SK-N-SH (cell line): ENCODE results near the gene SLC45A1. TPM values are rescaled to one million over a fixed set of nuclear protein-coding genes. Genes with fewer than 3 reads are reported as not detected.

Experiments used
- CTCF ChIA-PET: fragments of 300-600, 350-600 bp; formaldehyde crosslinking; extraction: SDS; loops from one replicate; lab custom pipeline; 2021; lab: Yijun Ruan, JAX
- POLR2A ChIA-PET: fragments of 350-600 bp; sonication (Branson Sonifier 250); formaldehyde crosslinking; extraction: SDS; loops from one replicate; lab custom pipeline; 2020; ENCODE audit warnings: antibody characterized with exemption, inconsistent platforms; lab: Yijun Ruan, JAX
- DNase-seq: peaks from one replicate; pipeline ENCODE4 v3.0.0; 2012
- H2AFZ ChIP-seq: fragments of 200-600 bp; sonication (generic); 2 replicates; pipeline ENCODE4 v1.8.1; 2016; ENCODE audit warnings: antibody characterized with exemption, mild to moderate bottlenecking, low read depth
- H3F3A ChIP-seq: fragments of 200-600 bp; sonication (generic); replicated peaks from 2 replicates; pipeline ENCODE3; 2016; ENCODE audit warnings: antibody characterized with exemption, mild to moderate bottlenecking; ENCODE audit not compliant: insufficient read depth
- H3K27ac ChIP-seq, 2 experiments: fragments of 200-500 bp in 1 of 2; fragments of 200-600 bp in 1 of 2; sonication (Bioruptor generic) in 1 of 2; sonication (generic), shearing (Covaris generic) in 1 of 2; 2 replicates each; pipeline versions ENCODE4 v1.5.1 to v1.6.1; 2014 to 2016; ENCODE audit warnings: low read depth in 2 of 2, inconsistent platforms in 1 of 2, low read length in 1 of 2, mild to moderate bottlenecking in 1 of 2, mixed read lengths in 1 of 2
- H3K27me3 ChIP-seq: fragments of 200-600 bp; sonication (generic), shearing (Covaris generic); 2 replicates; pipeline ENCODE4 v1.6.1; 2016; ENCODE audit warnings: mixed run types; ENCODE audit not compliant: insufficient read depth
- H3K36me3 ChIP-seq, 2 experiments: fragments of 200-500 bp in 1 of 2; fragments of 200-600 bp in 1 of 2; sonication (Bioruptor generic) in 1 of 2; sonication (generic) in 1 of 2; replicated peaks in 1 of 2; 2 replicates each; pipeline versions ENCODE3 to v1.5.1; 2014 to 2016; ENCODE audit warnings: low read length in 1 of 2, mild to moderate bottlenecking in 1 of 2; ENCODE audit not compliant: insufficient read depth in 2 of 2, control insufficient read depth in 1 of 2
- H3K4me1 ChIP-seq, 2 experiments: fragments of 200-500 bp in 1 of 2; fragments of 200-600 bp in 1 of 2; sonication (Bioruptor generic) in 1 of 2; sonication (generic), shearing (Covaris generic) in 1 of 2; 2 replicates each; pipeline versions ENCODE4 v1.5.1 to v1.6.1; 2014 to 2016; ENCODE audit warnings: low read depth in 1 of 2, low read length in 1 of 2, mixed run types in 1 of 2; ENCODE audit not compliant: insufficient read depth in 2 of 2, control insufficient read depth in 1 of 2
- H3K4me2 ChIP-seq: fragments of 200-600 bp; sonication (generic), shearing (Covaris generic); 2 replicates; pipeline ENCODE4 v1.6.1; 2017; ENCODE audit warnings: mixed run types
- H3K4me3 ChIP-seq, 2 experiments: fragments of 200-500 bp in 1 of 2; fragments of 200-600 bp in 1 of 2; sonication (Bioruptor generic) in 1 of 2; sonication (generic), shearing (Covaris generic) in 1 of 2; 2 replicates each; pipeline versions ENCODE4 v1.5.1 to v1.8.1; 2014 to 2016; ENCODE audit warnings: low read depth in 2 of 2, inconsistent platforms in 1 of 2, low read length in 1 of 2, mild to moderate bottlenecking in 1 of 2, mixed read lengths in 1 of 2, moderate library complexity in 1 of 2
- H3K79me2 ChIP-seq: fragments of 200-600 bp; sonication (generic); 2 replicates; pipeline ENCODE4 v1.8.1; 2017; ENCODE audit warnings: mild to moderate bottlenecking; ENCODE audit not compliant: insufficient read depth
- H3K9ac ChIP-seq: fragments of 200-600 bp; sonication (generic); 2 replicates; pipeline ENCODE4 v1.6.1; 2017; ENCODE audit warnings: mixed run types
- H3K9me2 ChIP-seq: fragments of 200-600 bp; sonication (generic); 2 replicates; pipeline ENCODE4 v1.6.1; 2017; ENCODE audit warnings: mixed run types
- H3K9me3 ChIP-seq: fragments of 200-600 bp; sonication (generic); 2 replicates; pipeline ENCODE4 v1.6.1; 2017; ENCODE audit warnings: mixed run types, mild to moderate bottlenecking, moderate library complexity
- H4K20me1 ChIP-seq: fragments of 200-600 bp; sonication (generic); 2 replicates; pipeline ENCODE4 v1.6.1; 2017; ENCODE audit warnings: mild to moderate bottlenecking, mixed run types; ENCODE audit not compliant: insufficient read depth
- CTCF ChIP-seq: fragments of 200-600 bp; sonication (generic); IDR thresholded peaks from 2 replicates; pipeline ENCODE4 v1.6.1; 2017; ENCODE audit warnings: antibody characterized with exemption, mild to moderate bottlenecking, moderate library complexity
- EP300 ChIP-seq, 2 experiments: IDR thresholded peaks; 2 replicates each; pipeline versions ENCODE4 v1.4.0 to v1.6.1; 2012; ENCODE audit warnings: borderline replicate concordance in 1 of 2, low read depth in 1 of 2, low read length in 1 of 2
- GABPA ChIP-seq: IDR thresholded peaks from 2 replicates; pipeline ENCODE4 v1.4.0; 2012; ENCODE audit warnings: low read depth, mild to moderate bottlenecking
- GATA2 ChIP-seq: sonication (generic); formaldehyde crosslinking; IDR thresholded peaks from 2 replicates; pipeline ENCODE4 v1.5.0; 2020; ENCODE audit warnings: mild to moderate bottlenecking, missing genetic modification reagents
- JUND ChIP-seq: IDR thresholded peaks from 2 replicates; pipeline ENCODE4 v1.4.0; 2012
- MAX ChIP-seq: IDR thresholded peaks from 2 replicates; pipeline ENCODE4 v1.4.0; 2012; ENCODE audit warnings: low read depth
- MEF2A ChIP-seq: IDR thresholded peaks from 2 replicates; pipeline ENCODE4 v1.4.0; 2012; ENCODE audit warnings: low read depth, borderline replicate concordance
- NFIC ChIP-seq: IDR thresholded peaks from 2 replicates; pipeline ENCODE4 v1.4.0; 2012; ENCODE audit warnings: borderline replicate concordance
- RFX5 ChIP-seq: IDR thresholded peaks from 2 replicates; pipeline ENCODE4 v1.6.1; 2012; ENCODE audit warnings: mild to moderate bottlenecking, improper control_type of control experiment, low read length
- SIN3A ChIP-seq: IDR thresholded peaks from 2 replicates; pipeline ENCODE4 v1.6.1; 2012; ENCODE audit warnings: low read depth, mild to moderate bottlenecking, low read length, moderate library complexity, borderline replicate concordance
- TCF12 ChIP-seq: IDR thresholded peaks from 2 replicates; pipeline ENCODE4 v1.4.0; 2012
- TEAD4 ChIP-seq: IDR thresholded peaks from 2 replicates; pipeline ENCODE4 v1.4.0; 2012; ENCODE audit warnings: mild to moderate bottlenecking, borderline replicate concordance; ENCODE audit not compliant: insufficient read depth
- USF1 ChIP-seq: IDR thresholded peaks from 2 replicates; pipeline ENCODE4 v1.4.0; 2012; ENCODE audit warnings: low read depth, borderline replicate concordance
- WGBS: methylation state at CpG from one replicate; pipeline ENCODE4 v1.1.6; 2017; ENCODE audit warnings: low lambda C conversion rate; 5-methylcytosine and 5-hydroxymethylcytosine counted together
- polyA plus RNA-seq, 3 experiments: library from polyadenylated mRNA; depleted of rRNA; stranded (reverse); fragments of >200 nt; gene quantifications; 2 replicates each; pipeline ENCODE4 v1.2.3, GENCODE V29; 2012

The SLC45A1 gene
- polyA plus RNA-seq, 1 of the 3 experiments (the other 2 are of a cell fraction) = 2.5 TPM

- Histone ChIP-seq H2AFZ (no peak overlapping the region), H3K9me3 (no peaks in the 10 kb centered on the region), H3K79me2 (no peaks in the 10 kb centered on the region), H3K9me2 (no peaks in the 10 kb centered on the region), H3K4me1 (peaks cover 0 to 6% of the 10 kb centered on the region in 2 experiments; a peak in 1 of 4 replicates), H3K27me3 (no peaks in the 10 kb centered on the region), H3K36me3 (no peaks in the 10 kb centered on the region), H3K9ac (no peak overlapping the region), H3F3A (no peaks in the 10 kb centered on the region), H4K20me1 (no peaks in the 10 kb centered on the region), H3K4me2 (no peak overlapping the region), H3K4me3 (no peak overlapping the region), H3K27ac (no peak overlapping the region)
- CTCF ChIA-PET = interaction anchor here (1.0 to 1.4 kb wide), 2 partner anchors 316 to 319 kb away, joined by 3 to 4 read pairs; no protein-coding TSS in a partner anchor
- POLR2A ChIA-PET = no interaction called here
- 88% methylated on average over 19 of the region's 24 CpGs for WGBS
- no peak for DNase-seq
- no peak for TF ChIP-seq GABPA
- TF ChIP-seq, all 33 proteins: peak for 0
These were observed 16.4 kb downstream of the SLC45A1 start for GRCh38 chr1:8334106-8334851.

- ChIA-PET CTCF (no interaction called here), POLR2A (no interaction called here)
- no peaks in the 10 kb centered on the region for H3K9me2 ChIP-seq
- no peaks in the 10 kb centered on the region for H3K4me1 ChIP-seq
- DNase-seq = no peak
- no peak overlapping the region for H3K27ac ChIP-seq
- no peaks in the 10 kb centered on the region for H3K27me3 ChIP-seq
- no peak for TF ChIP-seq EP300 (IDR thresholded peaks at IDR 0.05; ENCODE audit: borderline replicate concordance in 1 of 2, low read depth in 1 of 2, low read length in 1 of 2)
- no peak for TF ChIP-seq JUND
- no peak for TF ChIP-seq MEF2A
- no peak for TF ChIP-seq TEAD4
- TF ChIP-seq GATA2 (CRISPR knock-in tag) = no peak
- TF ChIP-seq TCF12 = no peak
- TF ChIP-seq MAX = no peak
- TF ChIP-seq CTCF = no peak
- TF ChIP-seq NFIC = no peak
- no peak for TF ChIP-seq SIN3A
- no peak for TF ChIP-seq RFX5
- TF ChIP-seq USF1 = no peak
- no peak for TF ChIP-seq GABPA
- no peak overlapping the region for H2AFZ ChIP-seq
- no peaks in the 10 kb centered on the region for H4K20me1 ChIP-seq
- H3K4me3 ChIP-seq = no peak overlapping the region
- H3K9me3 ChIP-seq = no peaks in the 10 kb centered on the region
- no peak overlapping the region for H3K9ac ChIP-seq
- H3F3A ChIP-seq = no peaks in the 10 kb centered on the region
- H3K36me3 ChIP-seq = no peaks in the 10 kb centered on the region
- 86% methylated on average over 22 of the region's 27 CpGs for WGBS
- no peaks in the 10 kb centered on the region for H3K79me2 ChIP-seq
- H3K4me2 ChIP-seq = no peak overlapping the region
These were observed 17.3 kb downstream of the SLC45A1 start for GRCh38 chr1:8335246-8335645.
